ENCODE measurements around the gene NUDT14. TPM values are rescaled to one million over a fixed set of nuclear protein-coding genes. Genes with fewer than 3 reads are reported as not detected.

The NUDT14 gene
- polyA plus RNA-seq, 1 donor from 2014 or later, result 55.0 TPM

- no peaks in the 10 kb centered on the region for H3K36me3 ChIP-seq (ENCODE audit: insufficient read depth, low read length)
- no peak for TF ChIP-seq CTCF (IDR thresholded peaks at IDR 0.05; ENCODE audit: poor library complexity, severe bottlenecking)
- H3K9me2 ChIP-seq (ENCODE audit: insufficient read depth, low read length), result no peaks in the 10 kb centered on the region
- no peaks in the 10 kb centered on the region for H4K20me1 ChIP-seq (ENCODE audit: insufficient read depth)
- H3K9ac ChIP-seq (ENCODE audit: low read length), result no peak overlapping the region
- H2AFZ ChIP-seq (ENCODE audit: low read depth, low read length), result no peak overlapping the region
- no peak overlapping the region for H3K4me2 ChIP-seq (ENCODE audit: low read length)
- H3K79me2 ChIP-seq (replicated peaks; ENCODE audit: insufficient read depth, low read length), result no peaks in the 10 kb centered on the region
- H3F3A ChIP-seq (ENCODE audit: insufficient read depth, low read length, poor library complexity, severe bottlenecking), result no peaks in the 10 kb centered on the region
- no peaks in the 10 kb centered on the region for H3K9me3 ChIP-seq (ENCODE audit: low read length)
- H3K27ac ChIP-seq (ENCODE audit: low read length), result no peak overlapping the region
- no peak overlapping the region for H3K4me3 ChIP-seq (ENCODE audit: low read length)
- no peaks in the 10 kb centered on the region for H3K27me3 ChIP-seq (ENCODE audit: insufficient read depth, low read depth, low read length)
Measured at GRCh38 chr14:105201156-105201924, 20.2 kb upstream of the NUDT14 start.

- no peaks in the 10 kb centered on the region for H3F3A ChIP-seq (ENCODE audit: insufficient read depth, low read length, poor library complexity, severe bottlenecking)
Measured at GRCh38 chr14:105200641-105201040, 19.5 kb upstream of the NUDT14 start.

GRCh38 chr14:105200074-105200473, 19.0 kb upstream of the NUDT14 start:
- H3K4me3 ChIP-seq (ENCODE audit: low read length), result no peak overlapping the region
- no peaks in the 10 kb centered on the region for H3F3A ChIP-seq (ENCODE audit: insufficient read depth, low read length, poor library complexity, severe bottlenecking)
- no peak overlapping the region for H3K4me2 ChIP-seq (ENCODE audit: low read length)
- no peaks in the 10 kb centered on the region for H3K9me3 ChIP-seq (ENCODE audit: low read length)
- no peaks in the 10 kb centered on the region for H3K36me3 ChIP-seq (ENCODE audit: insufficient read depth, low read length)
- no peak overlapping the region for H3K9ac ChIP-seq (ENCODE audit: low read length)
- no peaks in the 10 kb centered on the region for H3K9me2 ChIP-seq (ENCODE audit: insufficient read depth, low read length)
- no peaks in the 10 kb centered on the region for H3K79me2 ChIP-seq (replicated peaks; ENCODE audit: insufficient read depth, low read length)
- H3K27ac ChIP-seq (ENCODE audit: low read length), result no peak overlapping the region
- no peaks in the 10 kb centered on the region for H4K20me1 ChIP-seq (ENCODE audit: insufficient read depth)
- no peak overlapping the region for H2AFZ ChIP-seq (ENCODE audit: low read depth, low read length)
- H3K27me3 ChIP-seq (ENCODE audit: insufficient read depth, low read depth, low read length), result no peaks in the 10 kb centered on the region
- TF ChIP-seq REST (IDR thresholded peaks at IDR 0.05; ENCODE audit: borderline replicate concordance), result no peak
- TF ChIP-seq CTCF (IDR thresholded peaks at IDR 0.05; ENCODE audit: poor library complexity, severe bottlenecking), result no peak
- TF ChIP-seq EP300 (conservative IDR thresholded peaks at IDR 0.05; ENCODE audit: poor library complexity, severe bottlenecking), result no peak
- no peak for TF ChIP-seq MXI1 (conservative IDR thresholded peaks at IDR 0.05; ENCODE audit: poor library complexity, severe bottlenecking)
- TF ChIP-seq TAF1 (IDR thresholded peaks at IDR 0.05; ENCODE audit: low read depth), result no peak

More at GRCh38 chr14:105200641-105201040, 19.5 kb upstream of the NUDT14 start:
- Histone ChIP-seq H3K9me2 (ENCODE audit: insufficient read depth, low read length) (no peaks in the 10 kb centered on the region), H2AFZ (ENCODE audit: low read depth, low read length) (no peak overlapping the region), H4K20me1 (ENCODE audit: insufficient read depth) (no peaks in the 10 kb centered on the region), H3K9ac (ENCODE audit: low read length) (no peak overlapping the region), H3K4me2 (ENCODE audit: low read length) (no peak overlapping the region), H3K36me3 (ENCODE audit: insufficient read depth, low read length) (no peaks in the 10 kb centered on the region), H3K4me3 (ENCODE audit: low read length) (no peak overlapping the region), H3K9me3 (ENCODE audit: low read length) (no peaks in the 10 kb centered on the region), H3K79me2 (replicated peaks; ENCODE audit: insufficient read depth, low read length) (no peaks in the 10 kb centered on the region), H3K27me3 (ENCODE audit: insufficient read depth, low read depth, low read length) (no peaks in the 10 kb centered on the region), H3K27ac (ENCODE audit: low read length) (no peak overlapping the region)
- TF ChIP-seq RAD21 (conservative IDR thresholded peaks at IDR 0.05) (no peak), POLR2AphosphoS5 (IDR thresholded peaks at IDR 0.05) (no peak), REST (IDR thresholded peaks at IDR 0.05; ENCODE audit: borderline replicate concordance) (no peak), EP300 (conservative IDR thresholded peaks at IDR 0.05; ENCODE audit: poor library complexity, severe bottlenecking) (no peak)

Measured in neural cell (in vitro differentiated cells).